Activated T-helper 9 cell treated with anti-CD3 and anti-CD28 coated beads, Interleukin-2, amount 50 U/mL, for 16 hours (primary cell): ENCODE data around the gene SPINK8.
"Not testable (repeated sequence)": the region's sequence is repeated elsewhere in the genome, so short reads cannot be mapped to it uniquely, and the experiment has no call there.

Source experiments
- DNase-seq: peaks from one replicate; pipeline ENCODE4 v3.0.0-alpha.2; 2020; ENCODE audit warnings: low read depth

SPINK8 gene

GRCh38 chr3:48278884-48279559, 54.4 kb downstream of the SPINK8 start:
- DNase-seq: no peak

GRCh38 chr3:48276911-48277641, 56.4 kb downstream of the SPINK8 start:
- DNase-seq: no peak

- no peak for DNase-seq
Measured at GRCh38 chr3:48275287-48276027, 58.0 kb downstream of the SPINK8 start.

- no peak for DNase-seq
Measured at GRCh38 chr3:48274452-48274851, 59.0 kb downstream of the SPINK8 start.

GRCh38 chr3:48273594-48274211, 59.8 kb downstream of the SPINK8 start:
- DNase-seq: peak; percentile 15

- no peak for DNase-seq
Measured at GRCh38 chr3:48271763-48272498, 61.5 kb downstream of the SPINK8 start.

GRCh38 chr3:48271223-48271622, 62.2 kb downstream of the SPINK8 start:
- DNase-seq: not testable (repeated sequence)

- no peak for DNase-seq
Measured at GRCh38 chr3:48270306-48270705, 63.2 kb downstream of the SPINK8 start.

- DNase-seq: no peak
Measured at GRCh38 chr3:48269592-48269991, 63.9 kb downstream of the SPINK8 start.

- DNase-seq: peak; percentile 28
Measured at GRCh38 chr3:48268936-48269561, 64.4 kb downstream of the SPINK8 start.

- DNase-seq: peak; percentile 72
Measured at GRCh38 chr3:48268381-48268935, 65.0 kb downstream of the SPINK8 start.

GRCh38 chr3:48267782-48268181, 65.7 kb downstream of the SPINK8 start:
- no peak for DNase-seq

GRCh38 chr3:48258530-48258929, 74.9 kb downstream of the SPINK8 start:
- DNase-seq: no peak
